Endothelial cell of umbilical vein (primary cell): ENCODE measurements around the gene MTCH1.

Source experiments
- CTCF ChIP-seq, 2 donors: IDR thresholded peaks; 1 replicate in 1 of 2; 2 replicates in 1 of 2; pipeline ENCODE4 v1.5.1; 2011; ENCODE audit warnings: low read length in 2 of 2, mild to moderate bottlenecking in 2 of 2, moderate library complexity in 2 of 2, control low read depth in 1 of 2, inconsistent platforms in 1 of 2, low read depth in 1 of 2; ENCODE audit not compliant: insufficient read depth in 1 of 2; ENCODE audit errors: extremely low read depth in 1 of 2
- FOS ChIP-seq: IDR thresholded peaks from 2 replicates; pipeline ENCODE4 v1.6.1; 2011; ENCODE audit warnings: mild to moderate bottlenecking, low read length, moderate library complexity, borderline replicate concordance; ENCODE audit not compliant: insufficient read depth
- MAX ChIP-seq: IDR thresholded peaks from 2 replicates; pipeline ENCODE4 v1.6.1; 2011; ENCODE audit not compliant: insufficient read depth, insufficient read length
- POLR2A ChIP-seq: IDR thresholded peaks from 2 replicates; pipeline ENCODE4 v1.6.1; 2012; ENCODE audit warnings: low read depth, mild to moderate bottlenecking, control low read depth, low read length
- POLR2AphosphoS5 ChIP-seq: IDR thresholded peaks from 2 replicates; pipeline ENCODE4 v1.6.1; 2012; ENCODE audit warnings: low read depth, mild to moderate bottlenecking, control low read depth, low read length, moderate library complexity; ENCODE audit not compliant: insufficient read depth

- TF ChIP-seq CTCF (IDR thresholded peaks at IDR 0.05; ENCODE audit: extremely low read depth in 1 of 2, insufficient read depth in 1 of 2, low read depth in 1 of 2, low read length in 2 of 2) (no peak), POLR2AphosphoS5 (no peak), MAX (no peak), POLR2A (no peak), FOS (no peak)
These were observed 58.1 kb downstream of the MTCH1 start for GRCh38 chr6:36927691-36928546.
